GM23338 (cell line): ENCODE data around the gene TMEM63C.
"Not testable (repeated sequence)": the region's sequence is repeated elsewhere in the genome, so short reads cannot be mapped to it uniquely, and the experiment has no call there.

Source experiments
- EZH2 ChIP-seq: fragments of 200-600 bp; sonication (generic); IDR thresholded peaks from one replicate; pipeline ENCODE4 v1.8.0; 2017; ENCODE audit warnings: antibody characterized with exemption, mild to moderate bottlenecking, low read depth; ENCODE audit not compliant: unreplicated experiment
- EZH2phosphoT487 ChIP-seq: fragments of 200-600 bp; sonication (generic); IDR thresholded peaks from one replicate; pipeline ENCODE4 v1.8.1; 2018; ENCODE audit warnings: antibody characterized with exemption; ENCODE audit not compliant: unreplicated experiment
- NANOG ChIP-seq: IDR thresholded peaks from 2 replicates; pipeline ENCODE4 v1.6.1; 2016; ENCODE audit warnings: antibody characterized with exemption, borderline replicate concordance
- POLR2AphosphoS5 ChIP-seq: IDR thresholded peaks from 2 replicates; pipeline ENCODE4 v1.6.1; 2016; ENCODE audit warnings: antibody characterized with exemption, low read depth
- REST ChIP-seq: IDR thresholded peaks from one replicate; pipeline ENCODE4 v1.6.1; 2018; ENCODE audit warnings: antibody characterized with exemption; ENCODE audit not compliant: unreplicated experiment
- STAT1 ChIP-seq: IDR thresholded peaks from one replicate; pipeline ENCODE4 v1.6.1; 2016; ENCODE audit warnings: antibody characterized with exemption; ENCODE audit not compliant: unreplicated experiment
- TF ChIP-seq, protein P1 (sequence below), 2 experiments: fragments of 200-600 bp in 1 of 2; sonication (generic) in 1 of 2; conservative IDR thresholded peaks; 2 replicates each; pipeline versions ENCODE4 v1.5.1 to v1.6.1; 2016 to 2017; ENCODE audit warnings: antibody characterized with exemption in 2 of 2, low read depth in 2 of 2, mild to moderate bottlenecking in 2 of 2, moderate library complexity in 1 of 2
- TF ChIP-seq, protein P2 (sequence below): IDR thresholded peaks from 2 replicates; pipeline ENCODE4 v1.6.1; 2016; ENCODE audit warnings: antibody characterized with exemption

DNA sequence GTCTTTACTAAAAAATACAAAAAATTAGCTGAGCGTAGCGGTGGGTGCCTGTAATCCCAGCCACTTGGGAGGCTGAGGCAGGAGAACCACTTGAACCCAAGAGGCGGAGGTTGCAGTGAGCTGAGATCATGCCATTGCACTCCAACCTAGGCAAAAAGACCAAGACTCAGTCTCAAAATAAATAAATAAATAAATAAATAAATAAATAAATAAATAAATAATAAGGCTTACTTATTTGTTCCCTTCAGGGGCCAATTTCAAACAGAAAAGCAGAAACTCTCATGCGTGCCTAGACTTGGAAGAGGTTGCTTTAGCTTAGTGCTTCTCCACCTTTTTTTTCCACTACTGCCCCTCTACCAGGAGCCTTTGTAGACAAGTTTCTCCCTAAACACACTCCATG is 99.3 kb downstream of the TMEM63C start:
- TF ChIP-seq, protein P1, sequence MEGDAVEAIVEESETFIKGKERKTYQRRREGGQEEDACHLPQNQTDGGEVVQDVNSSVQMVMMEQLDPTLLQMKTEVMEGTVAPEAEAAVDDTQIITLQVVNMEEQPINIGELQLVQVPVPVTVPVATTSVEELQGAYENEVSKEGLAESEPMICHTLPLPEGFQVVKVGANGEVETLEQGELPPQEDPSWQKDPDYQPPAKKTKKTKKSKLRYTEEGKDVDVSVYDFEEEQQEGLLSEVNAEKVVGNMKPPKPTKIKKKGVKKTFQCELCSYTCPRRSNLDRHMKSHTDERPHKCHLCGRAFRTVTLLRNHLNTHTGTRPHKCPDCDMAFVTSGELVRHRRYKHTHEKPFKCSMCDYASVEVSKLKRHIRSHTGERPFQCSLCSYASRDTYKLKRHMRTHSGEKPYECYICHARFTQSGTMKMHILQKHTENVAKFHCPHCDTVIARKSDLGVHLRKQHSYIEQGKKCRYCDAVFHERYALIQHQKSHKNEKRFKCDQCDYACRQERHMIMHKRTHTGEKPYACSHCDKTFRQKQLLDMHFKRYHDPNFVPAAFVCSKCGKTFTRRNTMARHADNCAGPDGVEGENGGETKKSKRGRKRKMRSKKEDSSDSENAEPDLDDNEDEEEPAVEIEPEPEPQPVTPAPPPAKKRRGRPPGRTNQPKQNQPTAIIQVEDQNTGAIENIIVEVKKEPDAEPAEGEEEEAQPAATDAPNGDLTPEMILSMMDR (conservative IDR thresholded peaks at IDR 0.05; ENCODE audit: low read depth in 2 of 2), result not testable (repeated sequence)
- TF ChIP-seq EZH2phosphoT487, POLR2AphosphoS5, STAT1, EZH2, REST, NANOG: not testable (repeated sequence)
- TF ChIP-seq, protein P2, sequence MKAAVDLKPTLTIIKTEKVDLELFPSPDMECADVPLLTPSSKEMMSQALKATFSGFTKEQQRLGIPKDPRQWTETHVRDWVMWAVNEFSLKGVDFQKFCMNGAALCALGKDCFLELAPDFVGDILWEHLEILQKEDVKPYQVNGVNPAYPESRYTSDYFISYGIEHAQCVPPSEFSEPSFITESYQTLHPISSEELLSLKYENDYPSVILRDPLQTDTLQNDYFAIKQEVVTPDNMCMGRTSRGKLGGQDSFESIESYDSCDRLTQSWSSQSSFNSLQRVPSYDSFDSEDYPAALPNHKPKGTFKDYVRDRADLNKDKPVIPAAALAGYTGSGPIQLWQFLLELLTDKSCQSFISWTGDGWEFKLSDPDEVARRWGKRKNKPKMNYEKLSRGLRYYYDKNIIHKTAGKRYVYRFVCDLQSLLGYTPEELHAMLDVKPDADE, result not testable (repeated sequence)
